GM12878 (cell line): ENCODE results near the gene UBE2Z. TPM values are rescaled to one million over a fixed set of nuclear protein-coding genes. Genes with fewer than 3 reads are reported as not detected.
A peak's percentile ranks its signal among the peaks of the same experiment; 100 is the strongest.

Experiments
- ATAC-seq: fragments of 200-7000 bp; cut with Tn5 transposase; 3 replicates; pipeline ENCODE4 v1.9.1; 2020; ENCODE audit warnings: mild to moderate bottlenecking, moderate library complexity
- BruUV-seq: library from RNA; stranded (reverse); fragments of 400-500 nt; replicated peaks from 2 replicates; lab custom pipeline; 2021; lab: Mats Ljungman, UMichigan
- CTCF ChIA-PET: fragments of 300-600 bp; sonication (Branson Sonifier 250); formaldehyde crosslinking; extraction: SDS; loops from one replicate; lab custom pipeline; 2021; ENCODE audit warnings: inconsistent platforms; lab: Yijun Ruan, JAX
- POLR2A ChIA-PET: fragments of 350-600 bp; formaldehyde crosslinking; extraction: SDS; loops from one replicate; lab custom pipeline; 2021; ENCODE audit warnings: inconsistent platforms; lab: Charles Lee
- RAD21 ChIA-PET: fragments of 300-600 bp; sonication (Branson Sonifier 250); formaldehyde crosslinking; loops from one replicate; lab custom pipeline; 2023; ENCODE audit warnings: antibody characterized with exemption; ENCODE audit not compliant: unreplicated experiment; lab: Charles Lee
- SMC1A ChIA-PET: fragments of 300-600 bp; sonication (Branson Sonifier 250); formaldehyde crosslinking; loops from one replicate; lab custom pipeline; 2023; ENCODE audit not compliant: unreplicated experiment, uncharacterized antibody; lab: Charles Lee
- DNase-seq: peaks from one replicate; pipeline ENCODE4 v3.0.0-alpha.2; 2011; ENCODE audit warnings: low read depth, low spot score
- FAIRE-seq: peaks from 3 replicates; lab custom pipeline; 2011; peaks lifted over from hg19 to GRCh38; lab: Jason Lieb, UNC
- H2AFZ ChIP-seq: 2 replicates; pipeline ENCODE4 v1.6.0; 2011; ENCODE audit warnings: low read depth, low read length, control low read depth; ENCODE audit not compliant: control insufficient read depth
- H3K27ac ChIP-seq: 2 replicates; pipeline ENCODE4 v1.5.1; 2011; ENCODE audit warnings: control low read depth; ENCODE audit not compliant: control insufficient read depth, insufficient read depth
- H3K27me3 ChIP-seq, 2 experiments: replicated peaks in 1 of 2; 2 replicates each; pipeline versions ENCODE4 v1.6.0 to v1.6.1; 2011; ENCODE audit warnings: low read length in 1 of 2; ENCODE audit not compliant: control insufficient read depth in 2 of 2, insufficient read depth in 2 of 2
- H3K36me3 ChIP-seq, 2 experiments: 2 replicates each; pipeline ENCODE4 v1.5.1; 2011; ENCODE audit warnings: low read length in 1 of 2; ENCODE audit not compliant: control insufficient read depth in 2 of 2, insufficient read depth in 2 of 2
- H3K4me1 ChIP-seq: 2 replicates; pipeline ENCODE4 v1.6.1; 2011; ENCODE audit warnings: mild to moderate bottlenecking, low read length, moderate library complexity, mixed read lengths; ENCODE audit not compliant: control insufficient read depth, insufficient read depth
- H3K4me2 ChIP-seq: 2 replicates; pipeline ENCODE4 v1.6.0; 2011; ENCODE audit warnings: control low read depth; ENCODE audit not compliant: control insufficient read depth, insufficient read depth
- H3K4me3 ChIP-seq: fragments of 200-600 bp; sonication (generic); 2 replicates; pipeline ENCODE4 v1.5.1; 2016
- H3K79me2 ChIP-seq: 2 replicates; pipeline ENCODE4 v1.6.0; 2011; ENCODE audit warnings: low read length; ENCODE audit not compliant: control insufficient read depth, insufficient read depth
- H3K9ac ChIP-seq: 2 replicates; pipeline ENCODE4 v1.8.0; 2011; ENCODE audit warnings: low read length, control low read depth, mixed read lengths; ENCODE audit not compliant: control insufficient read depth, insufficient read depth
- H3K9me3 ChIP-seq: replicated peaks from 3 replicates; pipeline ENCODE4 v1.5.1; 2011; ENCODE audit warnings: mild to moderate bottlenecking, low read length; ENCODE audit not compliant: control insufficient read depth, insufficient read depth
- H4K20me1 ChIP-seq: 2 replicates; pipeline ENCODE4 v1.6.0; 2011; ENCODE audit not compliant: control insufficient read depth, insufficient read depth
- POLR2A ChIP-seq: IDR thresholded peaks from 2 replicates; pipeline ENCODE4 v1.6.1; 2011; ENCODE audit warnings: low read depth, mild to moderate bottlenecking, low read length
- POLR2AphosphoS2 ChIP-seq: IDR thresholded peaks from 2 replicates; pipeline ENCODE4 v1.6.1; 2011; ENCODE audit warnings: low read depth, mild to moderate bottlenecking, low read length, improper control_type of control experiment, moderate library complexity
- SIX5 ChIP-seq: IDR thresholded peaks from 2 replicates; pipeline ENCODE4 v1.6.1; 2011; ENCODE audit warnings: mild to moderate bottlenecking, low read depth, low read length, moderate library complexity; ENCODE audit not compliant: severe bottlenecking
- SMAD5 ChIP-seq: IDR thresholded peaks from 2 replicates; pipeline ENCODE4 v1.6.1; 2016; ENCODE audit warnings: antibody characterized with exemption, low read depth
- whole genome bisulfite sequencing: methylation state at CpG from one replicate; pipeline ENCODE4 v1.1.6; 2016; ENCODE audit warnings: low lambda C conversion rate; ENCODE audit not compliant: insufficient replicate concordance, insufficient coverage; ENCODE audit errors: missing lambda C conversion rate; 5-methylcytosine and 5-hydroxymethylcytosine counted together
- in situ Hi-C: fragments of 300-500 bp; cut with MboI; formaldehyde crosslinking; loops from 9 replicates; pipeline ENCODE4 v1.14.3; 2018; ENCODE audit warnings: mixed read lengths
- intact Hi-C: fragments of 100-400 bp; cut with micrococcal nuclease; formaldehyde crosslinking; loops from one replicate; pipeline ENCODE4 v1.14.2; 2022; ENCODE audit not compliant: unreplicated experiment
- polyA plus RNA-seq, 11 experiments: library from polyadenylated mRNA; depleted of rRNA in 4 of 11; unstranded in 6 of 11; stranded (reverse) in 5 of 11; fragments of >200 nt; fragmentation: Nextera tagmentation in 4 of 11; fragmentation: Illumina TruSeq in 1 of 11; extraction: Ambion mirVana in 4 of 11; extraction: Trizol in 1 of 11; gene quantifications; 1 replicate in 1 of 11; 2 replicates in 10 of 11; pipeline versions ENCODE4 v1.2.1 to v1.2.3, GENCODE V29; 2011 to 2016; ENCODE audit warnings: inconsistent platforms in 2 of 11, missing spikeins in 2 of 11, low read depth in 1 of 11
- total RNA-seq, 4 experiments: library from RNA; depleted of rRNA in 3 of 4; stranded (reverse); fragments of >200 nt in 3 of 4; fragmentation: Illumina TruSeq in 1 of 4; extraction: Trizol in 1 of 4; gene quantifications; 2 replicates each; pipeline versions ENCODE4 v1.2.1 to v1.2.3, GENCODE V29; 2013 to 2021
- TF ChIP-seq, protein P1 (sequence below): fragments of 450-650 bp; IDR thresholded peaks from 2 replicates; pipeline ENCODE4 v1.6.1; 2017; ENCODE audit warnings: mild to moderate bottlenecking

The UBE2Z gene
- total and polyA plus RNA-seq, 10 of the 15 experiments (the other 5 are each of a cell fraction or from before 2014, with no cell fraction given) = 23.1 to 191 (median 57.4) TPM

DNA sequence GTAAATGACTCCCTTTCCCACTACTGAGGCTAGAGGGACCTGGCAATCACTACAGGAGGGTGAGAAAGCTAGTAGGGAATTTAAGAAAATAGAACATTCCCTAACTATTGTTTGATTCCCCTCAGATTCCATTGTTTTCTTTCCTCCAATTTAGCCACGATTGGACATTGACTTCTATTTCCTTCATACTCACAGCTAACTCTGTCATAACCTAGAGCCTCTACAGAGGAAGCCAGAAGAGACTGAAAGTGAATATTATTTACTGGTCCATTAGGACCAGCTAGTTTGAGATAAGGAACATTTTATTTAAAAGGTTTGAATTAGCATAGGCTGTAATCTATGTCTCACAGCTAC is 21.6 kb downstream of the UBE2Z start:
- RAD21 ChIA-PET = no interaction called here

DNA sequence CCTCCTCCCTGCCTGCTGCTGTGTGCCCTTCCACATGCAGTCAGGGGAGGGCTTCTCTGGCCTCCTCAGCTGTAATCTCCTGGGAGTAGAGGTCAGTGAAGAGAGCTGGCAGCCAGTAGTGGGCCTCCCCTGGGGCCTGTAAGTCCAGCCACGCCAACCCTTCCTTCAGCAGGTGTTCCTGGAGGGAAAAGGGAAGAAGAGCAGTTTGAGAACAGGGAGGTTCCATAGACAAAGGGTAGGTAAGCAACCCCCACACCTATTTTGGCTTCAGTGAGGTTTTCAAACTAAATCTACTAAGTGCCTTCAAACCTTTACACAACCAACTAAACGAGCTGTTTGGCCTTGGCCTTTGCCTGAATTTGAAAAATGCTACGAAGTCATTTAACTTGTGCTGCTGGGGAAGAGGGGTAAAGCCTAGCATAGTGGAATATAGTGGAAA is 22.2 kb downstream of the UBE2Z start:
- in situ Hi-C loops (no loop called here), intact Hi-C loops (no loop called here)
- RAD21 ChIA-PET = interaction anchor here (1.0 to 1.3 kb wide), 2 partner anchors 22 to 102 kb away, joined by 3 read pairs; no protein-coding TSS in a partner anchor
- Histone ChIP-seq H3K4me3 (no peak overlapping the region), H4K20me1 (peaks cover 3% of the 10 kb centered on the region), H3K79me2 (no peaks in the 10 kb centered on the region), H3K4me1 (no peaks in the 10 kb centered on the region), H3K9me3 (no peaks in the 10 kb centered on the region), H3K9ac (no peak overlapping the region), H2AFZ (no peak overlapping the region), H3K27me3 (no peaks in the 10 kb centered on the region), H3K36me3 (peaks cover 29 to 42% of the 10 kb centered on the region in 2 experiments), H3K4me2 (no peak overlapping the region), H3K27ac (no peak overlapping the region)
- SMC1A ChIA-PET = interaction anchor here (1.0 to 2.6 kb wide), 4 partner anchors 15 to 38 kb away, joined by 3 to 7 read pairs (median 4); partner anchors contain the start of genes ATP5MC1 and SNF8
- FAIRE-seq = no peak
- no peak for ATAC-seq
- POLR2A ChIA-PET = interaction anchor here (0.5 to 1.9 kb wide), 3 partner anchors 10 to 23 kb away, joined by 3 to 5 read pairs (median 4); no protein-coding TSS in a partner anchor
- DNase-seq = no peak
- no peak for TF ChIP-seq SIX5
- TF ChIP-seq POLR2AphosphoS2 = 0 out of 2 replicates have a peak, but pooled peaks have one; percentile 3
- peak; percentile 62; the same call in 1 of the 2 replicates for TF ChIP-seq POLR2A
- WGBS = 45% methylated on average over 3 of the region's 3 CpGs
- CTCF ChIA-PET = interaction anchor here (0.9 to 2.0 kb wide), 3 partner anchors 16 to 105 kb away, joined by 3 to 7 read pairs (median 4); no protein-coding TSS in a partner anchor
- BruUV-seq = no TSS peak

More for the DNA sequence above, 21.6 kb downstream of the UBE2Z start:
- ChIA-PET POLR2A (interaction anchor here (0.5 to 1.9 kb wide), 3 partner anchors 11 to 22 kb away, joined by 3 to 5 read pairs (median 4); no protein-coding TSS in a partner anchor), SMC1A (interaction anchor here (0.6 to 2.6 kb wide), 4 partner anchors 15 to 37 kb away, joined by 3 to 7 read pairs (median 3); partner anchors contain the start of genes ATP5MC1 and SNF8), CTCF (interaction anchor here (1.1 to 2.0 kb wide), 2 partner anchors 103 to 106 kb away, joined by 4 to 7 read pairs; no protein-coding TSS in a partner anchor)
- in situ Hi-C loops = no loop called here
- no peak for ATAC-seq
- Histone ChIP-seq H3K36me3 (peaks cover 30 to 45% of the 10 kb centered on the region in 2 experiments), H4K20me1 (peaks cover 3% of the 10 kb centered on the region), H3K4me1 (no peaks in the 10 kb centered on the region), H2AFZ (no peak overlapping the region), H3K4me2 (no peak overlapping the region), H3K4me3 (no peak overlapping the region), H3K27ac (no peak overlapping the region), H3K27me3 (no peaks in the 10 kb centered on the region), H3K9ac (no peak overlapping the region), H3K9me3 (no peaks in the 10 kb centered on the region), H3K79me2 (no peaks in the 10 kb centered on the region; the same call in 1 of the 2 replicates)
- 100% methylated on average over 1 of the region's 1 CpG for WGBS
- intact Hi-C loops = no loop called here
- TF ChIP-seq, protein P1, sequence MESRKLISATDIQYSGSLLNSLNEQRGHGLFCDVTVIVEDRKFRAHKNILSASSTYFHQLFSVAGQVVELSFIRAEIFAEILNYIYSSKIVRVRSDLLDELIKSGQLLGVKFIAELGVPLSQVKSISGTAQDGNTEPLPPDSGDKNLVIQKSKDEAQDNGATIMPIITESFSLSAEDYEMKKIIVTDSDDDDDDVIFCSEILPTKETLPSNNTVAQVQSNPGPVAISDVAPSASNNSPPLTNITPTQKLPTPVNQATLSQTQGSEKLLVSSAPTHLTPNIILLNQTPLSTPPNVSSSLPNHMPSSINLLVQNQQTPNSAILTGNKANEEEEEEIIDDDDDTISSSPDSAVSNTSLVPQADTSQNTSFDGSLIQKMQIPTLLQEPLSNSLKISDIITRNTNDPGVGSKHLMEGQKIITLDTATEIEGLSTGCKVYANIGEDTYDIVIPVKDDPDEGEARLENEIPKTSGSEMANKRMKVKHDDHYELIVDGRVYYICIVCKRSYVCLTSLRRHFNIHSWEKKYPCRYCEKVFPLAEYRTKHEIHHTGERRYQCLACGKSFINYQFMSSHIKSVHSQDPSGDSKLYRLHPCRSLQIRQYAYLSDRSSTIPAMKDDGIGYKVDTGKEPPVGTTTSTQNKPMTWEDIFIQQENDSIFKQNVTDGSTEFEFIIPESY = no peak
- TF ChIP-seq SMAD5 = 0 out of 2 replicates have a peak, but pooled peaks have one; percentile 32
- no peak for FAIRE-seq
- BruUV-seq = no TSS peak
- DNase-seq = no peak
